ENCODE measurements around the gene NDUFB5. TPM values are rescaled to one million over a fixed set of nuclear protein-coding genes. Genes with fewer than 3 reads are reported as not detected.

The NDUFB5 gene
- total RNA-seq, 1 experiment from 2014 or later, result 78.9 TPM

DNA sequence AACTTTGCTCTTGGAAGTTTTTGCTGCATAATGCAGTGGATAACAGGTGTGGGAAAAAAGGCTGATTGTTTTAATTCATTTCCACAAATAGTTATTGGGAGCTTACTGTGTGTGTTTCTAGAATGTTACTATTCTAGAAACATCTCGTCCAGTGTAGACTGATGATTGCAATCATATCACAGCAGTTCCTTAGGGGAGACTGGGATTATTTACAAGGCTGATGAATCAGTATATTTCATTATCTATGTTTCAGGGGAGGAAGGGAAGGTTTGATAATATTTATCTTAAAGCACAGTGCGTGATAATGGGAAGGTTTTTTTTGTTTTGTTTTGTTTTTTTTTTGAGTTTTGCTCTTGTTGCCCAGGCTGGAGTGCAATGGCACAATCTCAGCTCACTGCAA, 50.6 kb downstream of the NDUFB5 start:
- Histone ChIP-seq H3K14ac (ENCODE audit: insufficient read depth, low read length) (no peak overlapping the region), H2BK12ac (ENCODE audit: insufficient read length, low read depth, low read length) (no peak overlapping the region), H3K9me3 (ENCODE audit: control insufficient read depth, low read depth, low read length) (no peaks in the 10 kb centered on the region), H3K4me2 (ENCODE audit: insufficient read depth, insufficient read length, low read length) (no peak overlapping the region), H3K23me2 (ENCODE audit: insufficient read length, low read depth, low read length, poor library complexity, severe bottlenecking) (peaks cover 16% of the 10 kb centered on the region), H3K56ac (ENCODE audit: insufficient read length, low read depth, low read length) (no peak overlapping the region), H3K27ac (ENCODE audit: insufficient read length, low read depth, low read length) (no peak overlapping the region), H3K27me3 (ENCODE audit: insufficient read depth, low read length) (no peaks in the 10 kb centered on the region), H2BK20ac (ENCODE audit: low read depth, low read length, poor library complexity, severe bottlenecking) (no peak overlapping the region), H3K4me1 (ENCODE audit: insufficient read depth, low read length) (no peaks in the 10 kb centered on the region), H2BK15ac (ENCODE audit: low read depth, low read length) (no peak overlapping the region), H3K9ac (ENCODE audit: extremely low read depth, insufficient read length, low read length) (no peak overlapping the region), H4K91ac (ENCODE audit: insufficient read length, low read depth, low read length) (no peak overlapping the region), H2BK5ac (ENCODE audit: insufficient read length, low read length) (no peak overlapping the region), H3K23ac (ENCODE audit: insufficient read length, low read depth, low read length) (no peak overlapping the region), H3K79me1 (ENCODE audit: insufficient read depth, low read depth, low read length, poor library complexity, severe bottlenecking) (no peaks in the 10 kb centered on the region), H2AK5ac (ENCODE audit: insufficient read length, low read length) (no peak overlapping the region), H4K20me1 (ENCODE audit: control insufficient read depth, insufficient read depth, insufficient read length) (no peaks in the 10 kb centered on the region), H3T11ph (ENCODE audit: low read length) (no peak overlapping the region), H3K79me2 (ENCODE audit: insufficient read depth, low read length) (peaks cover 21% of the 10 kb centered on the region; the same call in 1 of the 2 replicates), H2AFZ (ENCODE audit: low read length) (no peak overlapping the region), H2BK120ac (ENCODE audit: low read depth, low read length, poor library complexity, severe bottlenecking) (no peak overlapping the region), H4K5ac (ENCODE audit: insufficient read length, low read depth, low read length) (no peak overlapping the region), H4K8ac (replicated peaks; ENCODE audit: insufficient read length, low read depth, low read length) (no peak overlapping the region), H3K4ac (ENCODE audit: low read depth, low read length) (no peak overlapping the region), H3K18ac (ENCODE audit: insufficient read length, low read depth, low read length) (no peak overlapping the region)
- no peak for DNase-seq
- Mint-ChIP-seq H3K27me3 (ENCODE audit: low read depth) (no peaks in the 10 kb centered on the region), H3K27ac (no peak overlapping the region), H3K9me3 (no peaks in the 10 kb centered on the region), H3K36me3 (ENCODE audit: insufficient read depth in 1 of 3, low read depth in 3 of 3) (peaks cover 5 to 18% (median 13%) of the 10 kb centered on the region in 3 experiments; a peak in 5 of 7 replicates), H3K4me3 (peak overlapping the region in 1 of 2 experiments; percentile 40; a peak in 1 of 5 replicates), H3K4me1 (peaks cover 33 to 38% of the 10 kb centered on the region in 2 experiments)
- WGBS (ENCODE audit: extremely low coverage, insufficient read length, low lambda C conversion rate), result no CpG with 5 or more reads among the region's 2 CpGs
- TF ChIP-seq, protein P1, sequence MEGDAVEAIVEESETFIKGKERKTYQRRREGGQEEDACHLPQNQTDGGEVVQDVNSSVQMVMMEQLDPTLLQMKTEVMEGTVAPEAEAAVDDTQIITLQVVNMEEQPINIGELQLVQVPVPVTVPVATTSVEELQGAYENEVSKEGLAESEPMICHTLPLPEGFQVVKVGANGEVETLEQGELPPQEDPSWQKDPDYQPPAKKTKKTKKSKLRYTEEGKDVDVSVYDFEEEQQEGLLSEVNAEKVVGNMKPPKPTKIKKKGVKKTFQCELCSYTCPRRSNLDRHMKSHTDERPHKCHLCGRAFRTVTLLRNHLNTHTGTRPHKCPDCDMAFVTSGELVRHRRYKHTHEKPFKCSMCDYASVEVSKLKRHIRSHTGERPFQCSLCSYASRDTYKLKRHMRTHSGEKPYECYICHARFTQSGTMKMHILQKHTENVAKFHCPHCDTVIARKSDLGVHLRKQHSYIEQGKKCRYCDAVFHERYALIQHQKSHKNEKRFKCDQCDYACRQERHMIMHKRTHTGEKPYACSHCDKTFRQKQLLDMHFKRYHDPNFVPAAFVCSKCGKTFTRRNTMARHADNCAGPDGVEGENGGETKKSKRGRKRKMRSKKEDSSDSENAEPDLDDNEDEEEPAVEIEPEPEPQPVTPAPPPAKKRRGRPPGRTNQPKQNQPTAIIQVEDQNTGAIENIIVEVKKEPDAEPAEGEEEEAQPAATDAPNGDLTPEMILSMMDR (conservative IDR thresholded peaks at IDR 0.05), result no peak

Measured in H9 (cell line).